Hypothalamus (tissue), 51 donors: ENCODE measurements around the gene ZNF354C.
"Not testable (repeated sequence)": the region's sequence is repeated elsewhere in the genome, so short reads cannot be mapped to it uniquely, and the experiment has no call there.

ENCODE experiments used
- DNase-seq, 51 donors: peaks; one replicate each; lab custom pipeline; 2025; lab: John Stamatoyannopoulos, UW

The ZNF354C gene

DNA sequence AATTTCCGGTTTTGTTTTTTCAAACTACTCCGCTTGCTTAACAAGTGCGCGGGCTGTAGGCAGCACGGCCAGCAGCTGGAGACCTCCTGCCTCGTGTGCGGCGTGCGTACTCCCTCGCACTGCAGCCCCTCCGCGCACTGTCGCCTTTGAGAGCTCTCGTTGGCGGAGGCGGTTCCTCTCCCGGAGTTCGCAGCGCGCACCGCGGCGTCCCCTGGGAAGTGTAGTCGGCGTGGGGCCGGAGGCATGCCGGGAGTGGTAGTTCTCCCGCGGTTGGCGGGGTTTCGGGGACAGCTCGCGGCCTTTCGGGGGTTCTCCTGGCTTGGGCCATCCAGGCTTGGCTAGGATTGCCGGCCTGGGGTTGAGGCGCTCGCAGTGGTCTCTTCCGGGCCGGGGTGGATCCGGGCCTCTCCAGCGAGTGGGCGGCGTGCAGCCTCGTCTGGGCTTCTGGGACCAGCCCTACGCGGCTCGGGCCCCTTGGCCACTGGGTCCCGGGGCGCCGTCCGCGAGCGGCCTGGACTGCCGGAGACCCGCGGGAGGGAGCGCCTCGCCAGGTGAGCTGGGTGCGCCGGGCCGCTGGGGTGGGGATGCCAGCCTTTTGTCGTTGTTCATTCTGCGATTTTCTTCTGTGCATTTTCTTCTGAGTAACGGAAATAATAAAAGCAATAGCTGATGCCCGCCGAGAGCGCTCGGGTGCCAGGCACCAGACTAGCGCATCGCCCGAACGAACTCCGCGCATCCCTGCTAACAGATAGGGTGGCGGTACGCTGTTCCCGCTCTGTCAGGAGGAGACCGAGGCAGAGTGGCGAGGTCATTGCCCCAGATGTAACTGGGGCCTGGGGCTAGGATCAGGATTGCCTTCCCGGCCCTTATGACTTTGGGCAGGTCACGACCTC lies at the start of gene ZNF354C:
Gene ZNF354C (plus strand): TSS at position 258 of the 893 bp plus-strand sequence. CDS start 1,696 bp downstream, outside the sequence.
- DNase-seq, result peak; percentile 21 to 91 (median 78)

DNA sequence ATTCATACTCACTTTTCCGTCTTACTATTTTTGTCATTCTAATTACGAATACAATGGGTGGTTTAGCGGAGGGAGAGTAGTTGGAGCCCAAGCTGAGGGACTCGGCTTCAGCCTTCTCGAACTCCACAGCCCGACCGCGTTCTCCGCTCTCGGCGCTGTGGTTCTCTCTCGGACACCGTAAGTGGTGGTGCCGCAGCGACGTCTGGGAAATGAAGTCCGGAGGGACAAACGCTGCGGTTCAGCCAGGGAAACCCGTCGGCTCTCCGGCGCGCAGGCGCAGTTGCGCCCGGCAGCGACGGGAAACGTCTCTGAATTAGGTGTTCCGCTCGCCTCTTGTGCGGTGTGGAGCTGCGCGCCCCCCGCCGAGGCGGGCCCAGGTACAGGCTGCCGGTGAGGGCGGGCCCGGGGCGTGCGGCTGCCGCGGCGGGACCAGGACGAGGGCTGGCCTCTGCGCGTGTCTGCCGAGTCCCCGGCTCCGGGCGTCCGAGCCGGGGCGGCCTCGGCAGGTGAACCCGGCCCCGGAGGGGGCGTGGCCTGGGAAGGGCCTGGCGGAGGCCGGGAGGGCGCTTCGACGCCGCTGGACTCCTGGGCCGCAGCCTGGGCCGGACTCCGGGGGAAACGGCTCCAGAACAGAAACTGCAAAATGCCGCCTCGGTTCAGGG lies 36.5 kb upstream of the ZNF354C start, which contains the start of gene ZNF879:
Gene ZNF879 (plus strand): TSS at position 277 of the 662 bp plus-strand sequence. CDS start 1,201 bp downstream, outside the sequence.
- peak; percentile 56 to 96 (median 90) for DNase-seq

DNA sequence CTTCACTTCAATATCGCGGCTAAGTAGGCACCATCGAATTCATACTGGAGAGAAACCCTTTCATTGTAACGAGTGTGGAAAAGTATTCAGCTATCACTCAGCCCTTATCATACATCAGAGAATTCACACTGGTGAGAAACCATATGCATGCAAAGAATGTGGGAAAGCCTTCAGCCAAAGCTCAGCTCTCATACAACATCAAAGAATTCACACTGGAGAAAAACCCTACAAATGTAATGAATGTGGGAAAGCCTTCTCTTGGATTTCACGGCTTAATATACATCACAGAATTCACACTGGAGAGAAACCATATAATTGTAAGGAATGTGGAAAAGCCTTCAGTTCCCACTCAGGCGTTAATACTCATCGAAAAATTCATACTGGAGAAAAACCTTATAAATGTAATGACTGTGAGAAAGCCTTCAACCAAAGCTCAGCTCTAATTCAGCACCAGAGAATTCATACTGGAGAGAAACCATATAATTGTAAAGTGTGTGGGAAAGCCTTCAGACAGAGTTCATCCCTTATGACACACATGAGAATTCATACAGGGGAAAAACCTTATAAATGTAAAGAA lies 27.1 kb upstream of the ZNF354C start:
- no peak for DNase-seq

DNA sequence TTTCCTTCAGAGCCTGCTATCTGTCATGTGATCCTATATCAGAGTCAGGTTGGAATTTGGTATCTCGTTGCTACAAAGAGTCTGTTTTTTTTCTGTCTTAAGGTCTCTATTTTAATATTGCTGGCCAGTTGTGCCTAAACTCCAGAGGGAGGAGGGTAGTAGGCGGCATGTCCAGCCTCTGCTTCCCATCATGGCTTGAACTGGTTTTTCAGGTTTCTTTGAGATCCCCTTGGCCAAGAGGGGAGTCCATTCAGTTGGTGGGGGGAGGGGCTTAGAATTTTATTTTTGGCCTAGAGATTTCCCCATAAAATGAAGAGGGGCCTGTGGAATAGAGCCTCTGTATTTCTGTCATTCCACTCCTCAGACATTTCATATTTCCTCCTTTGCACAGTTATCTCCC lies 15.4 kb upstream of the ZNF354C start:
- no peak for DNase-seq

DNA sequence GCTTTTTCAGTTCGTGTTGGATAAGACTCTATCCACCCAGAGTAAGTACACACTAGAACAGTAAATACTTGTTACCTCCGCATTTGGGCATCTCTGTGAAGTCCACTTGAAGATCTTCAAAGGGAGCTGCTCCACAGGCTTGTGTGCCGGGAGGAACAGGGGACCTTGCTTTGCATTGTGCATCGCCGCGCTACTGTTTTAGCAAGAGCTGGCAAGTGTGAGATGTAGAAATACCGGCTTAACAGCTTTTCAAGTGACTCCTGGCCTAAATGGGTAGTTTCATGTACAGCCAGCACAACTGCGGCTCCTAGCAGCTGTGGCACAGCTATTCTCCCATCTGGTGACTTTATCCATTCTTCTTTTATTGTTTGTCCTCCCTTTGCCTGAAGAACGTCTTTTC lies 8.4 kb upstream of the ZNF354C start:
- no peak for DNase-seq

DNA sequence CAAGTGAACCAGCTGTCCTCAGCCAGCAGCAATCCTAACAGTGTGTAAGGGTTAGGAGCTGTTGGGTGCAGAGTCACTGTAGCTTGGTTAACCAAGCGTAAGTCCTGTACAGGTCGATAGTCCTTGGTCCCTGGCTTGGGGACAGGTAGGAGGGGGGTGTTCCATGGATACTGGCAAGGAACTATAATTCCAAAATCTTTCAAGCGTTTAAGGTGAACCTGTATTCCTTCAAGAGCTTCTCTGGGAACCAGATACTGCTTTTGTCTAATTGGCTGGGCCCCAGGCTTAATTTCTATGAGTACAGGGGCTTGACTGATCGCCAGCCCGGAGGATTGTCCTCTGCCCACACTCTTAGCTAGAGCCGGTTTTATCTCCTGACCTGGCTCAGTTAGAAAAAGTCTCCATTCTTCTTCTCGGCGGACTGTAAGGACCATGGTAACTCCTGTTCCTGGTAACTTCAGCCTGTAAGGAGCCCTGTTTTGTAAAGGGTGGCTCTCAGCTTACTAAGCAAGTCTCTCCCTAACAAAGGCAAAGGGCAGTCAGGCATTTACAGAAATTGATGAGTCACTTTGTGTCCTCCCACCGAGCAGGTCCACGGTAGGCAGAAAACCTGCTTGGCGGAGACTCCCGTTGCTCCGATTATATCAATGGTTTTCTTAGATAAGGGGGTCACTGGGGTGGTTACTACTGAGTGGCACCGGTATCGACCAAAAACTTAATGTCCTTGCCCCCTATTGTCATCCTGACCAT lies 6.0 kb upstream of the ZNF354C start:
- DNase-seq, result no peak

DNA sequence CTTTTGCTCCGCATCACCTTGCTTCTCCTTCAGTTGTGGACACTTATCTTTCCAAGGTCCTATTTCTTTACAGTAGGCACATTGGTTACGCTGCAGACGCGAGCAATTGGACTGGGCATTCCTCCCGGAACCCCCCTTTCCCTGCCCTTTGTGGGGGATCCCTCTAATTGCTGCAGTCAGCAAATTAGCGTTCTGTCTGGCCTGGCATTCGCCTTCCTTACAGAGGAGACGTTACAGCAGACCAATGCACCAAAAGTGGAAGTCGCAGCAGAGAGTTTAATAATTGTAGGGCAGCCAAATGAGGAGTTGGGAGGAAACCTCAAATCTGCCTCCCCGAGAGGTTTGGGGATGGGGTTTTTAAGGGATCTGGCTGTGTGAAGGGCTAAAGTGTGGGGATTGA lies 5.3 kb upstream of the ZNF354C start:
- DNase-seq, result no peak

DNA sequence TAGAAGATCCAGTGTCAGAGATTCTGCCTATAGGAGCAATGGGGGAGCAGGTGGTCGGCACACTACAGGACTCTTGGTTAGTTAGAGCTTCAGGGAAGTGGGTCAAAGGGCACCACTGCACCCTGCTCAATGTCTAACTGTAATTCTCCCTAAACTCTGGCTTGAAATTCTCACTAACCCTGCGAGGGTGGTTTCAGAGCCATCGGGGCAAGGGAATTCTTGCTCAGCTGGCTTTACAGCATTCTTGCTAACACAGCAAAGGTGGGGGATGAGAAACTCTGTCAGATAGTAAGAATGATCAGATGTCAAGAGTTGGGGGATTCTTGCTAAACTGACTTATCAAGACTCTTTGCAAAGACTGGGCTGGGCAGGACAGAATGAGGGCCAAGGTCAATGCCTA lies 4.7 kb upstream of the ZNF354C start:
- no peak for DNase-seq

DNA sequence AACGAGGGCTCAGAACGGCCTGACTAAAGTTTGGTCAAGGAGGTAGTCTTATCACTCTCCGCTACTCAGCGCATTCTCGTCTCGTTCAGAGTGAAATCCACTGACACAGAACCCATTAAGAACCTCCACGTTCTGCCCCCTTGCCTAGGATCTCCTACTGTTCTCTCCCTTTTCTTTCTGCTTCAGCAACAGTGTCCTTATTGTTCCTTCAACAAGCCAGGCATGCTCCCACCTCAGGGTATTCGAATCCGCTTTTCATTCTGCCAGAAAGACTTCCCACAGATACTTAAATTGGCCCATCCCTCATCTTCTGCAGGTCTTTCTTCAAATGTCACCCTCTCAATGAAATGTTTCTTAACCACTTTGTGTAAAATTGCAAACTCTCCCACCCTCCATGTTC lies 4.3 kb upstream of the ZNF354C start:
- no peak for DNase-seq

DNA sequence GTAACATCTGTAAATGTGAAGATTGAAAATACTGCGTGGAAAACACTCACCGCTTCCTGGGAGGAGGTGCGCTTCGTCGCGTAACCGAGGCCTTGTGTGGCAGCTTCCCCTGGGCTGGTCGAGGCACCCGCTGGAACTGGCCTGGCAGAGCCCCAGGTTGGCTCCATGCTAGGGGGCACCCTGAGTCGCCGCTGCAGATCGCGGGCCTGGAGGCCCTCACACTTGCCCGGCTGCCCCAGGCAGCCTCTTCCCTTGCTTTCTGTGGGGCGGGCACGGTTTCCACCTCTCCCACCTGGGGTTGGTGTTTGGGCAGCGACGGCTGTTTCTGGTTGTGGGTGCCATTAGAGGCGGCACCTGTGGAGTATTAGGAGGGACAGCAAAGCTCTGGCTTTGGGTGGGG lies 852 bp downstream of the ZNF354C start:
- DNase-seq, result no peak

DNA sequence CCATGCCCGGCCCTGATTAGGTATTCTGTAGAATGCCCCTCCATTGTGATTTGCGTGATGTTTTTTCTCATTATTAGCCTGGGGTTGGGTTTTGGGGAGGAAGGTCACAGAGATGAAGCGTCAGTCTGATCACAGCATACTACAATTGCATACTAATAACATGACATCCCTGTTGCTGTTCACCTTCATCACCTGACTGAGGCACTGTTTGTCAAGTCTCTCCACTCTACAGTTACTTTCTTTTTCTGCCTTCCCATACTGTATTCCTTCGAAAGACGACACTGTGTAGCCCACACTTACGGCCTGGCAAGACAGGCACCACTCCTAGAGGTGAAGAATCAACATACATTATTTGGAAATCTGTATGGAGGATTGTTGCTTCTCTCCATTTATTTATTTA lies 5.5 kb downstream of the ZNF354C start:
- DNase-seq, result no peak

DNA sequence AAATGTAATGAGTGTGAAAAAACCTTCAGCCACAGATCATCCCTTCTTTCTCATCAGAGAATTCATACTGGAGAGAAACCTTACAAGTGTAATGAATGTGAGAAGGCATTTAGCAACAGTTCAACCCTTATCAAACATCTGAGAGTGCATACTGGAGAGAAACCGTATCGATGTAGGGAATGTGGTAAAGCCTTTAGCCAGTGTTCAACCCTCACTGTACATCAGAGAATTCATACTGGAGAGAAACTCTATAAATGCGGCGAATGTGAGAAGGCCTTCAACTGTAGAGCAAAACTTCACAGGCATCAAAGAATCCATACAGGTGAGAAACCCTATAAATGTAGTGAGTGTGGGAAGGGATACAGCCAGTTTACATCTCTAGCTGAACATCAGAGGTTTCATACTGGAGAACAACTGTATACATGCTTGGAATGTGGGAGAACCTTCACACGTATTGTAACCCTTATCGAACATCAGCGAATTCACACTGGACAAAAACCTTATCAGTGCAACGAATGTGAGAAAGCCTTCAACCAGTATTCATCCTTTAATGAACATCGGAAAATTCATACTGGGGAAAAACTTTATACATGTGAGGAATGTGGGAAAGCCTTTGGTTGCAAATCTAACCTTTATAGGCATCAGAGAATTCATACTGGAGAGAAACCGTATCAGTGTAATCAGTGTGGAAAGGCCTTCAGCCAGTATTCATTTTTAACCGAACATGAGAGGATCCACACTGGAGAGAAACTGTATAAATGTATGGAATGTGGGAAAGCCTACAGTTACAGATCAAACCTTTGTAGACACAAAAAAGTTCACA lies 19.2 kb downstream of the ZNF354C start:
- no peak for DNase-seq

DNA sequence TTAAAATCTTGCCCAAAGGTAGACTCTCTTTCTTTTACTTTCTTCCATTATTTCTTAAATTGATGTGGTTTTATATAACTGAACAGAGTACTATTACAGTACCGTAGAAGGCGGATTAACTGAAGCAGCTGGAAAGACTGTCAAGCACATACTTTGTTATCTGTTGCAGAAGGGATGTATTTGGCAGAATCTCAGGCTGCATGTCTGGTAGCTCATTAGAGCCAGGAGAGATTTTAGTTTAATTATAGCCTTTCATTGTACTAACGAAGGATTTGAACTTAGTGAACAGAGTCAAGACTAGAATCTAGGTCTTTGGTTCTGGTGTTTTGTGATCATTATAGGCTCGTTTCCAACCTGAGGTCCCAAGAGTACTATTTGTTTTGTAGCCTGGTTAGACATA lies 20.6 kb downstream of the ZNF354C start:
- DNase-seq, result no peak

DNA sequence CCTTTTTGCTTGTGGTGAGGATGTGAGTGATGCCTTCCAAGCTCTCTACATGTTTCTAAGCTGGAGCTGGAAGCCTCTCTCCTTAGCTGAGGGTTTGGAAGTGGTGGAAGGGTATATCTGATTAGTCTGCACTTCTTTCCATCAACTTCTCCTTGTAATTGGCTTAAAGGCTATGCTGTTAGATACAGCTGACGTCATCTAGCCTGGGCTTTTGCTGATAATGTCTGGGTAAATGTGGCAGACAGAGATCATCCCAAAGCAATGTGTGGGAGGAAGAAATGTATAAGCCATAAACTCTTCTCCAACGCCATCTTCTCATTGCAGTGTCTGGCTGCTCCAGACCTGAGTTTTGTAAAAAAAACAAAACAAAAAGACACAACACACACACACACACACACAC lies 29.3 kb downstream of the ZNF354C start:
- DNase-seq, result no peak

DNA sequence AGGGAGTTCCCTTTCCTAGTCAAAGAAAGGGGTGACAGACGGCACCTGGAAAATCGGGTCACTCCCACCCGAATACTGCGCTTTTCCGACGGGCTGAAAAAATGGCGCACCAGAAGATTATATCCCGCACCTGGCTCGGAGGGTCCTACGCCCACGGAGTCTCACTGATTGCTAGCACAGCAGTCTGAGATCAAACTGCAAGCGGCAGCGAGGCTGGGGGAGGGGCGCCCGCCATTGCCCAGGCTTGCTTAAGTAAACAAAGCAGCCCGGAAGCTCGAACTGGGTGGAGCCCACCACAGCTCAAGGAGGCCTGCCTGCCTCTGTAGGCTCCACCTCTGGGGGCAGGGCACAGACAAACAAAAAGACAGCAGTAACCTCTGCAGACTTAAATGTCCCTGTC lies 41.1 kb downstream of the ZNF354C start:
- not testable (repeated sequence) for DNase-seq

DNA sequence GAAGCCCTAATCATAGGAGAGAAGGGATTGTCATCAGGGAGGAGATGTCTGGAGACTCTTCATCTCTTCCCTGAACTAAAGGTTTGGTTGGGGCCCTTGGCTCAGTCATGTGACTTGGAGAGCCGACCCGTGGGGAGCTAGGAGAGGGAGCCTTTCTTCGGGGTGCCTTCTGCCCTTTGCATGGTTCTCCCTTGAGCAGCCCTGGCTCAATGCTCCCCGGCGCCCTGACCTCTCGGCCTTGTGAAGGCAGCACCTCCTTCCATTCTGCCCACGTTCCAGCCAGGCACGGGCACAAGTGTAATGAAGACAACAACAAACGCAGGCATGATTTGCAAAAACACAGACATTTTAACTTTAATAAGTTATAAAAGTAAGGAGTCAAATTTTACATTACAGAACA lies 50.4 kb downstream of the ZNF354C start:
- DNase-seq, result no peak

DNA sequence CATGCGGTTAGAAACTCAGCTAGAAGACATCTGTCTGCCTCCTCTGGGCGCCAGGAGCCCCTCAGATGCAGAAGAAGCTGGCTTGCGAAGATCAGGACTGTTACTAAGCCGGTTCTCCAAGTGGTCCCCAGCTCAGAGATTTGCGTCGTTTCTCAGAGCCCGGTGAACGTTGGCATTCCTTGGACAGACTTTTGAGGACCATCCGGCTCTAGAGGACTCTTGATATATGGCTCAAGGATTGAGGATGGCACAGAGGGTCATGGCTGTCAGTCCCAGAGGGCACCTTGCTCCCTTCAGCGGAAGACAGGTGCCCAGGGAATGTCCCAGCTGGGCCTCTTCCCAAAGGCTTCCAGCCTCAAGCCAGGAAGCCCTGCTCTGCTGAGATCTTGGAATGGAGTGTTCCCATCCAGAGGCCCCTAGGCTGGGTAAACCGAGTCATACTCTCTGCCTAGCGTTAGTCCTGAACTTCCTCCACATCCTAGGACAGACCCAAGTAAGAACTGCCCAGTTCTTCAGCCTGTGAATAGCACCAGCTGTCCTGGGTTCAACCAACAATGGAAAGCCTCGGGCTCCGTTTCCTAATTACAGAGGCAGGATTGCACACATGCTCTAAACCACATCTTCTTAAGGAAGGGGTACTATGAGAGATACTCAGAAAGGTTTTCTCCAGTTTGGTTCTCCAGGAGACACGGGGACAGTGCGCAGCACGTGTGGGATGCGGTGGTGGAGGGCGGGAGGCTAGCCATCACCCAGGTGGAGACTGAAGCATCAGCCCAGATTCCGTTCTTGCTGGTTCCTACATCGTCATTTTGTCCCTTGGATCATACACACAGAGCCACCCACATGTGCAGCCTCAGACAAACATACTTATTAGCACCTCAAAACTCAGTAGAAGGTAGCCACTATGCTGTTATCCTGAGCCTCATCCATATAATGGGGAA lies 51.4 kb downstream of the ZNF354C start:
- no peak for DNase-seq

DNA sequence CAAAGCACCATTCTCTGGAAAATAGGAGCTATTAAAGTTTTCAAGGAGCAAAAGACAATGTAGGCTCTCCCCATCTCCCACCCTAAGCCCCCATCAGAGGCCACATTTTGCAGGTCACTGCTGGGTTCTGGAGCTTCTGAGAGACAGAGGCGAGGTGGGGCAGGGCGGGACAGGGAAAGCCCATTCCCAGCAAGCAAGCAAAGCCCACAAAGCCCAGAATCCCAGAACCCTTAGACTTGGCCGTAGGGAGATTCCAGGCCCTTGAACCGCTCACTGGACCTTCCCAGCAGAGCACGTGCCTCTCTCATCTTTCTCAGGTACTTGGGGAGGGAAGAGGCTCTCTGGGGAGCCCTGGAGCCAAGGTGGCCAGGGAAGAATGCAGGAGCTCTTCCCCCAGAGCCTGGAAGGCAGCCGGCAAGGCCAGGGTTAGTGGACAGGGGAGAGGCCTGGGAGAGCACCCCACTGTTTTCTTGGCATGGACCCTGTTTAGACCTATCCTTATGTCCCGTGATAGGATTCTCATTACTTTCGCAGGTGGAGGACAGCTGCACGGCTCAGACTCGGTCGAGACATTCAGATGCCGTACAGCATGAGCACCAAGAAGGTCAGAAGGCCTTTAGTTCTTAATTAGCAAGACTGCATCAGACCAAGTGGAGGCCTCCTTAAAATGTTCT lies 52.4 kb downstream of the ZNF354C start:
- DNase-seq, result no peak
